Type B pancreatic cell (in vitro differentiated cells): ENCODE results near the gene SETBP1. TPM values are rescaled to one million over a fixed set of nuclear protein-coding genes. Genes with fewer than 3 reads are reported as not detected.

Source experiments
- DNase-seq: peaks from one replicate; pipeline ENCODE4 v3.0.0; 2021; ENCODE audit warnings: mixed read lengths; ENCODE audit not compliant: unreplicated experiment; ENCODE audit errors: extremely low spot score
- H3K27ac Mint-ChIP-seq: 2 replicates; pipeline ENCODE4 v1.8.0; 2021; ENCODE audit warnings: mild to moderate bottlenecking, mixed read lengths
- H3K27me3 Mint-ChIP-seq: 2 replicates; pipeline ENCODE4 v1.8.0; 2021; ENCODE audit warnings: mixed read lengths
- H3K36me3 Mint-ChIP-seq: 2 replicates; pipeline ENCODE4 v1.8.0; 2021; ENCODE audit warnings: mixed read lengths
- H3K4me1 Mint-ChIP-seq: one replicate; pipeline ENCODE4 v1.8.0; 2021; ENCODE audit warnings: mixed read lengths; ENCODE audit not compliant: unreplicated experiment
- H3K4me3 Mint-ChIP-seq: 2 replicates; pipeline ENCODE4 v1.8.0; 2021; ENCODE audit warnings: mild to moderate bottlenecking, mixed read lengths
- H3K9me3 Mint-ChIP-seq: 2 replicates; pipeline ENCODE4 v1.8.0; 2021; ENCODE audit warnings: mixed read lengths
- total RNA-seq: library from RNA; stranded (reverse); gene quantifications from 2 replicates; pipeline ENCODE4 v1.2.1, GENCODE V29; 2021; ENCODE audit warnings: low replicate concordance
- TF ChIP-seq, protein P1 (sequence below): fragments of 200-600 bp; sonication (generic); conservative IDR thresholded peaks from 2 replicates; pipeline ENCODE4 v1.5.0; 2021; ENCODE audit warnings: antibody characterized with exemption, mild to moderate bottlenecking

The SETBP1 gene
- total RNA-seq, 1 donor from 2014 or later = 62.7 TPM

DNA sequence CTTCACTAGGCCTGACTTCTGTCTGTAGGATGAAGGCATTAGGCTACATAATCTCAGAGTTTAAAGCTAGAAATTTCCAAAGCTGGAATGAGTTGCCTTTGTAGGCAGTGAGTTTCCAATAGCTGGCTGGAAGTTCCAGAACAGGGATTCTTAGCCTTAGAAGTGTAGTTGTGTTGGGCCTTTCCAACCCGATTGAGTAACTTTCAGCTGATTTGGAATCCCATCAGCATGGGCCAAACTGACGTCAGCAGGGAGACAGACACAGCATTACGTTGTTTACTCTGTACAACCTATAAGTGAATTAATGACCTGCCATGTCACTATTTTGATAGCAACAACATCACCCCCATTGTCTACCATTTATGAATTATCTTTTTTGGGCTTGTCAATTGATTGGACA, 56.9 kb downstream of the SETBP1 start:
- H3K36me3 Mint-ChIP-seq = peaks cover 28% of the 10 kb centered on the region
- TF ChIP-seq, protein P1, sequence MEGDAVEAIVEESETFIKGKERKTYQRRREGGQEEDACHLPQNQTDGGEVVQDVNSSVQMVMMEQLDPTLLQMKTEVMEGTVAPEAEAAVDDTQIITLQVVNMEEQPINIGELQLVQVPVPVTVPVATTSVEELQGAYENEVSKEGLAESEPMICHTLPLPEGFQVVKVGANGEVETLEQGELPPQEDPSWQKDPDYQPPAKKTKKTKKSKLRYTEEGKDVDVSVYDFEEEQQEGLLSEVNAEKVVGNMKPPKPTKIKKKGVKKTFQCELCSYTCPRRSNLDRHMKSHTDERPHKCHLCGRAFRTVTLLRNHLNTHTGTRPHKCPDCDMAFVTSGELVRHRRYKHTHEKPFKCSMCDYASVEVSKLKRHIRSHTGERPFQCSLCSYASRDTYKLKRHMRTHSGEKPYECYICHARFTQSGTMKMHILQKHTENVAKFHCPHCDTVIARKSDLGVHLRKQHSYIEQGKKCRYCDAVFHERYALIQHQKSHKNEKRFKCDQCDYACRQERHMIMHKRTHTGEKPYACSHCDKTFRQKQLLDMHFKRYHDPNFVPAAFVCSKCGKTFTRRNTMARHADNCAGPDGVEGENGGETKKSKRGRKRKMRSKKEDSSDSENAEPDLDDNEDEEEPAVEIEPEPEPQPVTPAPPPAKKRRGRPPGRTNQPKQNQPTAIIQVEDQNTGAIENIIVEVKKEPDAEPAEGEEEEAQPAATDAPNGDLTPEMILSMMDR = no peak
- peak overlapping the region; percentile 20 for H3K27ac Mint-ChIP-seq
- no peaks in the 10 kb centered on the region for H3K27me3 Mint-ChIP-seq
- no peak for DNase-seq
- no peak overlapping the region for H3K4me3 Mint-ChIP-seq
- peaks cover 5% of the 10 kb centered on the region for H3K9me3 Mint-ChIP-seq
- peaks cover 48% of the 10 kb centered on the region for H3K4me1 Mint-ChIP-seq

DNA sequence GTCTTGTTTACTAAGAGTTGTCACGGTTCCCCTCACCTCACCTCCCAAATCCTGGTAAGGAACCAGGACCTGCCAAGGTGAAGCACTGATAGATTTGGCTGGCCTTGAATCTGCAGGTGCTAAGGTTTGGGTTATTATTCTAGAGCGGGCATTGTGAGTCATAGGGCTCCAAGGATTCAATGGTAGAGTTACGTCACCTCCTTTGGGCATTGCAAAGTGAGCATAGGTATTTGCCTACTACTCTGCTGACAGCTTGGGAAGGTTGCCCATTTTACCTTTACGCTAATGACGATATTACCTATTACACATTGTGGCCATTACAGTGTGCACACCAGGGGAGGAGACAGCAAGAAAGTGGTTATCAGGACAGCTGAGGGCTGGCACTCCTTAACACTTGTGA, 59.3 kb downstream of the SETBP1 start:
- no peaks in the 10 kb centered on the region for H3K27me3 Mint-ChIP-seq

DNA sequence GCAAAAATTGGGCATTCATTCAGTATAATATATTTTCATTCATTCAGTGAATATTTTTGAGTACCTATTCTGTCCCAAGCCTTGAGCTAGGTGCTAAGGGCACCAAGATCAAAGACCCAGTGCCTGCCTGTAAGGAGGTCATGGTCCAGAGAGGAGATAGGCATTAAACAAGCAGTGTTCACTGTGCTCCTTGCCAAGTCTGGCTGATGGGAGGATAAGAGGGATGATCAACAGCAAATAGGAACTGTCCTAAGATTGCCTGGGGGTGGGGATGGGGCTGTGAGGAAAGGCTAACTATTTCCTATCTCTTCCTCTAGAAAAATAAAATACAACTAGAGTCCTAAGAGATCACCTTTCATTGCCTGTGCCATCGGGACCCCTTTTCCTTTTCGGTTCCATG, 60.4 kb downstream of the SETBP1 start:
- Mint-ChIP-seq H3K36me3 (peaks cover 26% of the 10 kb centered on the region), H3K27ac (no peak overlapping the region), H3K4me3 (no peak overlapping the region), H3K9me3 (peaks cover 5% of the 10 kb centered on the region), H3K4me1 (peaks cover 55% of the 10 kb centered on the region), H3K27me3 (no peaks in the 10 kb centered on the region)
- no peak for DNase-seq
- TF ChIP-seq, protein P1 = no peak

More for the DNA sequence above, 59.3 kb downstream of the SETBP1 start:
- H3K27ac Mint-ChIP-seq = no peak overlapping the region
- peaks cover 49% of the 10 kb centered on the region for H3K4me1 Mint-ChIP-seq
- peaks cover 5% of the 10 kb centered on the region for H3K9me3 Mint-ChIP-seq
- DNase-seq = no peak
- no peak overlapping the region for H3K4me3 Mint-ChIP-seq
- TF ChIP-seq, protein P1 = no peak
- H3K36me3 Mint-ChIP-seq = peaks cover 20% of the 10 kb centered on the region

DNA sequence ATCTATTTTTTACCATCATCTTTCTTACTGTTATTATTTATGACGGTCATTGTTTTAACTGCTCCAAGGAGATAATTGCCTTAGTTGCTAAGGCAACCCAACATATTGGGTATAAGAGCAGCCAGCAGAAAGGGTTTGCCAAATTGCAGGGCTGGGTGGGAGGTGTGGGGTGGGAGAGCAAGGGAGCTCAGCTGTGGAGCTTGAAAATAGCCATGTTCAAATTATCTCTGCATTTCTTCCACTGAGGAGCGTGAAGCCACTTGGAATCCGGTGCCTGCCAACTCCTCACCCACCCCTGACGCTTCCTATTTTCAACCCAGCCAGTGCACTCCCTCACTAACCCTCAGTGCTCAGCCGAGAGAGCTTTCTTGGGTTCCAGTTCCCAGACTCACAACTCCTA, 60.8 kb downstream of the SETBP1 start:
- Mint-ChIP-seq H3K27me3 (no peaks in the 10 kb centered on the region), H3K9me3 (peaks cover 5% of the 10 kb centered on the region), H3K4me3 (no peak overlapping the region), H3K27ac (no peak overlapping the region), H3K4me1 (peaks cover 56% of the 10 kb centered on the region), H3K36me3 (peaks cover 30% of the 10 kb centered on the region)
- DNase-seq = no peak
- TF ChIP-seq, protein P1 = no peak

DNA sequence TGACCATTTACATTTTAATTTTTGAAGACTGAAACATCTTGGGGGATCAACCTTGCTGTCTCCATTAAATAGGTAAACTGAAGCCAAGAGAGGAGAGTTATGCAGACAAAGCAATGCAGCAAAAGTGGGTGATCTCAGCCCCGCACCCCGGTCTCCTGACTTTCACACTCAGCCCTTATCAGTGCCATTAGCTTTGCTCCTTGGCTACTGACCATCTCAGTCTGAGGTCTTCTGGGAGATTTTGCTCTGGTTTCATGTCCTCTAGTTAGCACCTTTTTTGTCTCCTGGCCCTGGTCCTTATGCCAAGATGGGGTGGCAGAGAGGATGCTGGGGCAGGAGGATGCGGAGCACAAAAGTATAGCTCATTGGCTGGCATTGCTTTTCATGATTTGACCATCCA, 61.4 kb downstream of the SETBP1 start:
- H3K27me3 Mint-ChIP-seq = no peaks in the 10 kb centered on the region
- TF ChIP-seq, protein P1 = no peak
- H3K9me3 Mint-ChIP-seq = peaks cover 5% of the 10 kb centered on the region
- no peak overlapping the region for H3K27ac Mint-ChIP-seq
- peaks cover 51% of the 10 kb centered on the region for H3K4me1 Mint-ChIP-seq
- no peak for DNase-seq
- H3K36me3 Mint-ChIP-seq = peaks cover 30% of the 10 kb centered on the region
- H3K4me3 Mint-ChIP-seq = no peak overlapping the region
